Islet precursor cell (in vitro differentiated cells): ENCODE results near the gene GHRL.

Experiments
- DNase-seq: peaks from one replicate; pipeline ENCODE4 v3.0.0-alpha.2; 2018

Gene GHRL

DNA sequence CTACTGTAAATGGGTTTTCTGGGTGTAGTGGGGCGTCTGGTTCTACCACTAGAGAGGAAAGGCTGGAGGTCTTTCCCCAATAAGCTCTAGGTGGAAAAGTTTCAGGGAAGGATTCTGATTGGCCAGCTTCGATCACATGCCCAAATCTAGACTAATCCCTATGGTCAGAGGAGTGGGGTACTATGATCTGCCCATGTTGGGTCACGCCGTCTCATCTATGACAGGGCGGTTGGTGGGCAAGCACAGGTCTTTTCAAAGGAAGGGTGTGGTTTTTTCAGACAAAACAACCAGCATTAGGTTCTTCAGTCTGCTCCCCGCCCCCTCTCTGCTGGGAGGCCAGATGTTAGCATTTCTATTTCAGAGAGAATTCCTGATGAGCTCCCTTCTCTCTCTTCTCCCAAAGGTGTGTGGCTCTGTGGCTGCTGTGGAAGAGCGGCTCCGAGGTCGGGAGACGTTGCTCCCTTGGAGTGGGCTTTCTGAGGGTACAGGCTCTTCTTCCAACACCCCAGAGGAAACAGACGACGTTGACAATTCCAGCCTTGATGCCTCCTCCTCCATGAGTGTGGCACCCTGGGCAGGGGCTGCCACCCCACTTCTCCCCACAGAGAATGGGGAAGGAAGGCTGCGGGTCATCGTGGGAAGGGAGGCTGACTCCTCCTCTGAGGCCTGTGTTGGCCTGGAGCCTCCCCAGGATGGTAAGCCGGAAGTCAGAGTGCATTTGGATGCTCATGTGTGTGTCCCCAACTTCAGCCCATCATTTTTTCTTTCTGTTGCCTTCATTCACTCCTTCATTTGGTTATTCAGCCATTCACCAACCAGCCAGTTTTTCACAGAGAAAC lies 54.2 kb downstream of the GHRL start:
- no peak for DNase-seq
